ENCODE results near the gene PUM2. TPM values are rescaled to one million over a fixed set of nuclear protein-coding genes. Genes with fewer than 3 reads are reported as not detected.

PUM2 gene
- total and polyA plus RNA-seq, 8 donors = 86.4 to 129 (median 118) TPM

DNA sequence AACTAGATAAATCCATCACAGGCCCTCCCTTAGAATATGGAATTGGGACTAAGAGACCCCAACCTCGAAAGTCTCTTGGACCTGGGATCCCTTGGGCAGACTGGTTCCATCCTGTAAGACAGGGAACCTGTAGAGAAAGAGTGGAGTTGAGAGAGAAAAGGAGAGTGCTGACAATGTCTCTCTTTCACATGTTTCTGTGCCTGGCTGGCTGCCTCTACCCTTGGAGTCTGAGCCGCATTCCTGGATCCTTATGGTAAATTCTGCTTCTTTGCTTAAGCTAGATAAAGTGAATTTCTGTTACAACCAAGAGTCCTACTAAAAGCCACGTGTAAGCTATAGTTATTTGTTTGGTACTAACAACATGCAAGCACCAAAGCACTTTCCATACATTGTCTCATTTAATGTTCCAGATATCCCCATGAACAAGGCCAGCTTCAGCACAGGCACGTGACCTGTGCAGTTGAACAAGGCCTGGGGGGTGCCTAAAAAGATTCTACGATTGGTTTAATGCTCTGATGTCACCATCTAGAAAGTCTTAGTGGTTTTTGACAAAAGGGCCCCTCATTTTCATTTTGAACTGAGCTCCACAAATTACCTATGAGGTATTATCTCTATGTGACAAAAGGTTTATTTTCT lies 2.1 kb upstream of the PUM2 start:
- Histone ChIP-seq H3K27me3 (no peaks in the 10 kb centered on the region), H3K4me3 (no peak overlapping the region), H3K36me3 (no peaks in the 10 kb centered on the region), H3K9me3 (no peaks in the 10 kb centered on the region), H3K4me1 (peaks cover 19 to 33% of the 10 kb centered on the region in 2 donors), H3K27ac (no peak overlapping the region)
- intact Hi-C loops (cut with DNase I) = no loop called here
- ATAC-seq (no peak), DNase-seq (no peak)
- TF ChIP-seq, protein P1, sequence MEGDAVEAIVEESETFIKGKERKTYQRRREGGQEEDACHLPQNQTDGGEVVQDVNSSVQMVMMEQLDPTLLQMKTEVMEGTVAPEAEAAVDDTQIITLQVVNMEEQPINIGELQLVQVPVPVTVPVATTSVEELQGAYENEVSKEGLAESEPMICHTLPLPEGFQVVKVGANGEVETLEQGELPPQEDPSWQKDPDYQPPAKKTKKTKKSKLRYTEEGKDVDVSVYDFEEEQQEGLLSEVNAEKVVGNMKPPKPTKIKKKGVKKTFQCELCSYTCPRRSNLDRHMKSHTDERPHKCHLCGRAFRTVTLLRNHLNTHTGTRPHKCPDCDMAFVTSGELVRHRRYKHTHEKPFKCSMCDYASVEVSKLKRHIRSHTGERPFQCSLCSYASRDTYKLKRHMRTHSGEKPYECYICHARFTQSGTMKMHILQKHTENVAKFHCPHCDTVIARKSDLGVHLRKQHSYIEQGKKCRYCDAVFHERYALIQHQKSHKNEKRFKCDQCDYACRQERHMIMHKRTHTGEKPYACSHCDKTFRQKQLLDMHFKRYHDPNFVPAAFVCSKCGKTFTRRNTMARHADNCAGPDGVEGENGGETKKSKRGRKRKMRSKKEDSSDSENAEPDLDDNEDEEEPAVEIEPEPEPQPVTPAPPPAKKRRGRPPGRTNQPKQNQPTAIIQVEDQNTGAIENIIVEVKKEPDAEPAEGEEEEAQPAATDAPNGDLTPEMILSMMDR (IDR thresholded peaks at IDR 0.05) = no peak

DNA sequence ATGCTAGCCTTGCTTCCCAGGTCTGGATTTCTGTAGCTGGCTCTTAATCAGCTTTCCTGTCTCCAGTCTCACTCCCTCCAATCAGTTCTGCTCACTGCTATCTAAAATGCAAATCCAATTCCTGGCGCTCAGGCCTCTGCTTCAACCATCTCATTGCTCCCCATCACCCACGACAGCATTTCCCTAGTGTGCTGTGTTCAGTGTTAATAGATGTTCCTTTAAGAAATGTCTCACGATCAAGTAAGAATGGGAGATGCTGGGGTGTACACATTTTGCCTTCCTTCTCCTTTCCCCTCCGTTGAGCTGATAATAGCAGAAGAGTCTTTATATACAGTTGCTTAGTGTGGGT lies 1.6 kb upstream of the PUM2 start:
- no peak overlapping the region for H3K4me3 ChIP-seq
- DNase-seq (no peak), ATAC-seq (no peak)
- H3K36me3 ChIP-seq = no peaks in the 10 kb centered on the region
- H3K9me3 ChIP-seq = no peaks in the 10 kb centered on the region
- intact Hi-C loops (cut with DNase I) = no loop called here
- no peaks in the 10 kb centered on the region for H3K27me3 ChIP-seq
- TF ChIP-seq, protein P1 (IDR thresholded peaks at IDR 0.05) = no peak
- peak overlapping the region; percentile 92 to 96 for H3K27ac ChIP-seq
- peaks cover 21 to 38% of the 10 kb centered on the region in 2 donors for H3K4me1 ChIP-seq

DNA sequence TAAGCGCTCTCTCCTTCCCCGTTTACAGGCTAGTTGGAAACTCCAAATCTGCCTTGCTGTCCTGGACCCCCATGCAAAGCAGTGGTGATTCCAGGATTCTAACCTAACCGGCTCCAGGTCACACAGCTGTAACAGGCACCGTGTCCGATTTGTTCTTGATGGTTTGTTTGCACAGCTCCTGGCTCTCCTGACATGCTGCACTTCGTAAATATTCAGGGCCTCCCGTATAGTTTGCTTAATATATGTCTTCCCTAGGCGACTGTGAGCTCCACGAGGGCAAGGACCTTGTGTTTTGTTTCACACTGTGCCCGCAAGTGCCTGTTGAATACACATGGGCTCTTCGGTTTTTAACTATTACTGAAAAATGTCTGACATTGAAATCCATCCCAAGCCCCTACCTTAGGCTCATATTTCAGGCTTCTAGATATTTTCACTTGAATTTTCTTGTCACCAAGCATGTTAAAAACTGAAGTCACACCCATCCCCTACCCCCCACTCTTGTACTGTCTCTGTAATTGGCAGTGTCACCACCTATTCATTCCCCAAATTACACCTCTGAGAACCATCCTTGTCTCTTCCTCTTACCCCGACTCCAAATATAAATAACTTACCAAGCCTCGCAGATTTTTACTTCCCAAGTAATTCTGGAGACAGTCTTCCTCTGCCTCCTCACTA lies 1.0 kb upstream of the PUM2 start:
- peak overlapping the region; percentile 92 to 96 for H3K27ac ChIP-seq
- DNase-seq (peak in 1 of 4 donors; percentile 43), ATAC-seq (peak; percentile 11)
- H3K27me3 ChIP-seq = no peaks in the 10 kb centered on the region
- H3K9me3 ChIP-seq = no peaks in the 10 kb centered on the region
- intact Hi-C loops (cut with DNase I) = no loop called here
- peak overlapping the region; percentile 65 to 96 for H3K4me3 ChIP-seq
- peaks cover 21 to 43% of the 10 kb centered on the region in 2 donors for H3K4me1 ChIP-seq
- no peaks in the 10 kb centered on the region for H3K36me3 ChIP-seq
- TF ChIP-seq, protein P1 (IDR thresholded peaks at IDR 0.05) = no peak

DNA sequence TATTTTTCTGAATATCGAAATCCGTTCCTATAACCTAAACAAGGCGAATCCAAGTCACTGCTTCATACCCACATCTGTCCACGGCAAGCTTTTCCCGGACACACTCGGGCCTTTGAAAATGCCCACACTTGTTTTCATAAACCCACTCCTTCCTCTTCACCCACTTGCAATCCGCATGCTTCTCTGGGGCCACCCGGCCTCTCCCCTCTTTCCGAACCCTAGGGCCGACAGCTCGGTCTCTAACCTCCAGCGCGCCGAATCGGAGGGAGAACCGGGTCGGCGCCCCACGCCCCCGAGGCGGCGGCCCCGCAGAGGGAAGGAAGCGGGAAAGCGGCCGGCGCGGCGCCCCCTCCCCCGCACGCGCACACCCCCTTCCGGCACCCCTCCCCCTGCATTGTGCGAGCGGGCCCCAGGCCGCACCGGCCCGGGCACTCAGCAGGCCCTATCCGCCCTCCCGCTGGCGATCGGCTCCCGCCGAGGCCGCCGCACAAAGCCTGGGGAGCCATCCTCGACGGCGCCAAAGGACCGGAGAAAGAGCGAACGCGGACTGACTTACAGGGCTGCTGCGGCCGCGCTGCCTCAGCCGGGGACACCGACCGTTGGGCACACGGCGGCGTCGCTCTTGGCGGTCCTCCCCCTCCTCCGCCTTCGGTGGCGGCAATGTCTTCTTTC lies 467 bp downstream of the PUM2 start:
- Histone ChIP-seq H3K4me3 (peak overlapping the region; percentile 65 to 96), H3K4me1 (peaks cover 21 to 57% of the 10 kb centered on the region in 2 donors), H3K27ac (peak overlapping the region; percentile 92 to 96), H3K27me3 (no peaks in the 10 kb centered on the region), H3K9me3 (no peaks in the 10 kb centered on the region), H3K36me3 (no peaks in the 10 kb centered on the region)
- TF ChIP-seq, protein P1 (IDR thresholded peaks at IDR 0.05) = no peak
- intact Hi-C loops (cut with DNase I) = no loop called here
- DNase-seq (peak in 3 of 4 donors; percentile 58 to 88 (median 68)), ATAC-seq (peak; percentile 73)

DNA sequence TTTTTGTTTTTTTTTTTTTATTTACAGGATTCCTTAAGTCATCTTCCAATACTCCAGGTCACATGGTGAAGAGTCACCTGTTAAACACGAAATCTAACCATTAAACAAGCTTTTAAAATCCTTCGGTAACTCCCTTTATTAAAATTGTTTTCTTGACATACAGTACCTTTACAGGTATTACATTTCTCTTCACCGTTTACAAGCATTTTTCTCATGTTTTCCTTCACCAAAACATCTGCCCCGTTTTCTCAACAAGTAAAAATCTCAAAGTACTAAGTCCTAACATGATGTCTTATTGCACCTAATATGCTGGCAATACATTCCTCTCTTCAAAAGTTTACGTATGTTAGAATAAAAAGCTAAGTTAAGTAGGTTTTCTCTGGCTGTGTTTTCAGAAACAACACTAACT lies 1.1 kb downstream of the PUM2 start:
- Histone ChIP-seq H3K4me1 (peaks cover 21 to 60% of the 10 kb centered on the region in 2 donors), H3K36me3 (no peaks in the 10 kb centered on the region), H3K4me3 (peak overlapping the region; percentile 65 to 96), H3K27me3 (no peaks in the 10 kb centered on the region), H3K27ac (peak overlapping the region; percentile 92 to 96), H3K9me3 (no peaks in the 10 kb centered on the region)
- DNase-seq (no peak), ATAC-seq (no peak)
- intact Hi-C loops (cut with DNase I) = no loop called here
- TF ChIP-seq, protein P1 (IDR thresholded peaks at IDR 0.05) = no peak
